Measurements from ENCODE around the gene ACCSL.

Gene ACCSL

DNA sequence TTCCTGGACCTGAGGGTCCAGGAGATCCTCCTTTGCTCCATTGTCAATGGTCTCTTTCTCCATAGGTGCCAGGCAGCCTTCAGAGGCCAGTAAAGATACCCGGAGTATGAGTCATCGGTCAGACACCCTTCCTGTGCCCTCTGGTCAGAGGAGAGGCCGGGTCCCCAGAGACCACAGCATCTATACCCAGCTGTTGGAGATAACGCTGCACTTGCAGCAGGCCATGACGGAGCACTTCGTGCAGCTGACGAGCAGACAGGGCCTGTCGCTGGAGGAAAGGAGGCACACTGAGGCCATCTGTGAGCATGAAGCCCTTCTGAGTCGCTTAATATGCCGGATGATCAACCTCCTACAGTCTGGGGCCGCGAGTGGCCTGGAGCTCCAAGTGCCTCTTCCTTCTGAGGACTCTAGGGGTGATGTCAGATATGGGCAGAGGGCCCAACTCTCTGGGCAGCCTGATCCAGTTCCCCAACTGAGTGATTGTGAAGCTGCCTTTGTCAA, at the start of gene ACCSL:
Gene ACCSL, plus strand, starts transcription at position 51 of the 501 bp plus-strand sequence. Its CDS starts 56 bp downstream, at position 107.
- no peak for DNase-seq

DNA sequence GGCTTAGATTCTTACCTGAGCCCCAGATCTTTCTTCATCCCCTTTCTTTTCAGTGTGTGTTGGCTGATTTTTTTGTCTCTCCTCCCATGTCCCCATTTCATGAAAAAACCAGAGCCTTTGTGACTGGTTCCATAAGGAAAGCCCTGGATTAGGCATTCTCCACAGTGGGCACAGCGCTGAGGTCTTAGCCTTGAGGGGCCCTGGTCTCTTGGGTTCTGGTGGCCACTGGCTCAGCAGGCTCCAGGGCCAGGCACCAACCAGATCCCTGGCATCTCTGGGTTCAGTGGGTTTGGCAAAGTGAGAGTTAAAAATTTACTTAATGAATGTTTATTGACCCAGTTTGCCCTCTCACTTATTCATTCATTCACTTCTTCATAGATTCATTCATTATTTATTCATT, 49.5 kb upstream of the ACCSL start:
- no peak for DNase-seq

DNA sequence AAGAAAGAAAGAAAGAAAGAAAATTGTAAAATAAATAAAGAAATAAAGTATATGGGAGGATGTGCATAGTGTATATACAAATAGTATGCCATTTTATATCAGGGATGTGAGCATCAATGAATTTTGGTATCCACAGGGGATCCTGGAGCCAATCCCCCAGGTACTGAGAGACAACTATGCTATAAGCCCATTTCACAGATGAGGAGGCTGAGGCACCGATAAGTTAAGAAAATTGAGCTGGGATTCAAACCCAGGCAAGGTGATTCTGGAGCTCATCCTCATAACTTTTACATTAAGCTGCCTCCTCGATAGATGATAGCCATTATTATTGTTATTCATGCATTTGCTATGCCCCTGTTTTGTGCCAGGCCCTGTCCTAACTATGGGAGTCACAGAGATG, 47.0 kb upstream of the ACCSL start:
- DNase-seq: no peak

DNA sequence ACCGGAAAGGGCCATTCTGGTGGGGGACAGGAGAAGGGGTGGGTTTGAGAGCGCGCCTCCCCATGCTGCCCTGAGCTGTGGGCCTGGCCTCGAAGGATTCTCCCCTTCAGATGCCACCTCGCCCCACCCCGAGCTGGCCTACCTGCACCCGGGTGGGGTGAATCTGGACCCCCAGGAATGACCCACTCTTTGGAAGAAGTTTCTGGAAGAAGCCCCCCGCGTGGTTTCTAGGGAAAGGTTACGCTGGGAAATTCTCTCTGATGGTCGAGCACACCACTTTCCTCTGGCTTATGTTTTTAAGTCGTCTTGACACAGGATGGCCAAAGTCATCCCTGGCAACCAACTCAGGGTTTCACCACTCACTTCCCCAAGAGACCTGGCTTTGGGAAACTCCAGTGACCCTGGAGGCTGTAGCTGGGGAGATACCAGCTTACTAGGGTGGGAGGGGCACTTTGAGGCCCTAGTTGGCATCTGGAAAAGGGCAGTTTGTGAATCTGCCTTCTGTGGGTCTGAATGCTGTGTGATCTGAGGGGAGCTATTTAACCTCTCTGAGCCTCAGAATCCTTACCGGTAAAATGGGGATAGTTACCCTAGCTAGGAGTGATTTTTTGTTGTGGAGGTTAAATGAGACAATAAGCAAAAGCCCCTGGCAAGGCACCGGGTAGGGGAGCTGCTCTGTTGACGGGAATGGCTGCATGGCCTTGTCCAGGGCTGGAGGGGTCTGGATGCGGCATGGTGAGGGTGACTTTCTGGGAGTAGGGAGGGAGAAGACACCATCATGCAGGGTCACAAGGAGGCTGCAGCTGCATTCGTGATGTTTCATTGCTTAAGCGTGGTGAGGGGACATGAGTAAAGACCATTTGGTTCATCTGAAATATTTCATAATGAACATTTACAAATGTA, 45.3 kb upstream of the ACCSL start:
- no peak for DNase-seq

DNA sequence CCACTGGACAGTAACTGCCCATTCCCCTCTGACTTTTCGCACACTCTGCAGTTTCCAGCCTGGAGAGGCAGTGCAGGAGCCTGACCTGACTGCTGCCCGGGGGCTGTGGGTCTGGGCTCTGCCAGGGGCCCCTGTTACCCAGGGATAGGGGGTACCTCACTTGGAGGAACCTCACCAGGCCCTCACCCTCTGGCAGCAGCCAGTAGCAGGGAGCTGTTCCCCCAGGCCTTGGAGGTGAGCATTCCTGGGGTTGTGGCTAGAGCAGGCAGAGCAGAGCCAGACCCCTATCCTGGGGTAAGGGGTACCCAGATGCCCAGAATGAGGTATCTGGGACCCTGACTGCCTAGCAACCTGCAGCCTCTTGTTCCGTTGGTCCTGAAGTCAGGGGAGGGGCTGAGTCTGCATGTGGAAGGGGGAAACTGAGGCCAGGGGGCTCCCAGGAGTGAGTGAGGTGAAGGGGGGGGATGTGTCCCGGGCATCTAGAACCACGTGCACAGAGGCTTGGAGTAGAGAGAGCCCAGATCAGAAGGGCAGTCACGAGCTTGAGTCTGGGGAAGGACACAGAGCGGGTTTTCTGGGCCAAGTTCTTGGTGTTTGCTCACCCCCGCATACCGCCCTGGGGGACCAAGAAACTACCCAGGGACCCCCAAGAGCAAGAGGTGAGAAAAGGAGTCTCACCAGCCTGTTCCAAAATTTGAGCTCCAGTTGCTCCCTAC, 43.9 kb upstream of the ACCSL start:
- no peak for DNase-seq

DNA sequence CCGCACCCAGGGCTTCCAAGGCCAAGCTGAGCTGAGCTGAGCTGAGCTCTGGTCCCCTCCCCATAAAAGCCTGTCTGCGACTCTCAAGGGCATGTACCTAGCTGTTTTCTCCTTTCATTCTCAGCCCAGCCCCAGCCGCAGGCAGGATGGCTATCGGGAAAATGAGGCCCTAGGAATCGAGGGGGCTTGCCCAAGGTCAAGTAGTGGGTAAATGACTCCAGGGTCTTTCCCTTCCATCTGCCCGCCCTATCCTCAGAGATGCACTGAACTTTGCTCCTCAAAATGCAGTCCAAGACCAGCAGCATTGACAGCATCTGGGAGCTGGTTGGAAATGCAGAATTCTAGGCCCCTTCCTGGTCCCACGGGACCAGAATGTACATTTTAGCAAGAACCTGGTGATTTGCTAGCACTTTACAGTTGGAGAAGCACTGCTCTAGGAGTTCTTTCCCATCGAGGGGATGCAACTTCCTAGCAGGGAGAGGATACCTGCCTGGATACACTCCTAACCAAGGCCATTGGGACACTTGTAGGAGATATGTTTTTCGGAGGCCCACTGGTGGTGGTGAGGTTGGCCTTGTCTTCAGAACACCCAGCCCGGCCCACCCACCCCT, 43.2 kb upstream of the ACCSL start:
- no peak for DNase-seq

DNA sequence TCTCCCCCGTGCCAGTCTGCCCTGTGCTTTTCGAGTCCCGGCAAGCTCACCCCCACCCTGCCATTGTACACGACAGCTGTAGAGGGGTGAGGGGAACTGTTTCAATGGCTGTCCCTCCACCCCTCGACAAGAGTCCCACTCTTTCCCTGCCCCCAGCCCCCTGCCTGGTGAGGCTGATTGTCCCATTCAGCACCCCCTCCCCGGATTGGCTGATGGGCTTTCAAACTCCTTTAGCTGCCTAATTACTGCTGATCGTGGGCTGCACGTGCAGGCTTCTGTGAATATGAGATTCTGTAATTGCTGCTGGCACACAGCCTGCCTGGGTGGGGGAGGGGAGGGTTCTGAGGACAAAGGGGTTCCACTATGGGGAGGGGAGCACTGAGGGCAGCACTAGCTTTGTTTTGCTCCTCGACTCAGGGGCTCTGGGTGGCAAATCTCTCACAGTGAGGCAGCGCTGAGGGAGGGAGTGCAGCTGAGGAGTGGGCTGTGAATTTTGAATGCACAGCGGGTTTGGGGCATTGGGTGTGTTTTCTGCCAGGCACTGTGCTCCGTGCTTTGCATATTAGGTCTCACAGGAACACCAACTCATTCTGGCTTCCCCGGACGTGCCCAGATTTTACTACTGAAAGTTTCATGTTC, 42.6 kb upstream of the ACCSL start:
- DNase-seq: no peak

DNA sequence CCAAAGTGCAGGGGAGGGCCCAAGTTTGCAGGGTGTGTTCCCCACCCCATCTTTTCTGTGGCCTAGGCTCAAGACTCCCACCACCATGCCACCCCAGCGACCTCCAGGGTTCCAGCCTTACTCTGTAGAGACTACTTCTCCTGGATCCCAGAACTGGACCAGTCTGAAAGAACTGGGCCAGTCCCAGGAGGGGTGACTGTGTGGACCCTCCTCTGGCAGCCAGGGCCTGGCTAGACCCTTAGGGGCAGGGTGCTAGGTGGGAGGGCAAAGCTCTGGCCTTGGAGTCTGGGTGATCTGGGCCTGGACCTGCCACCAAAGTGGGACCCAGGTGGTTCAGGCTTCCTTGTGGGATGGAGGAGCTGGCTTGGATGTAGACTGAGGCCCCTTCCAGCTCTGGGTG, 41.8 kb upstream of the ACCSL start:
- no peak for DNase-seq

DNA sequence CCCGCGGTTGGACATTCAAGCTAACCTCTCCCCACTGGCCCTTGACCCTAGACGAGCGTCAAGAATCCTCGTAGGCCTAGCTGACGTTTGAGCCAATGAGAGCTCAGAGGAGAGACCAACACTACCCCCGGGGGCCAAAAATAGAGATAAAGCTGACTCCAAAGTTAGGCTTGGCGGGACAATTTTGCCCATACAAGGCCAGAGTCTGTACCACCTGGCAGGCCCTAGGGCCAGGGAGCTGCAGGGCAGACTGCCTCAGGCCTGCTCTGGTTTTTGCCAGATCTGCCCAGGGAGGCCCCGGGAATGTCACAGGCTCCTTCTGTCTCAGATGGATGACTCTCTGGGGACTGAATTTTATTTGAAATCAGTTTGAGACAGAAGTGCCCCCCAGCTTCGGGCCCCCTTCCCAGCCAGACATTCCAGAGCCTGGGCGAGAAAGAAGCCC, 40.8 kb upstream of the ACCSL start:
- DNase-seq: no peak

DNA sequence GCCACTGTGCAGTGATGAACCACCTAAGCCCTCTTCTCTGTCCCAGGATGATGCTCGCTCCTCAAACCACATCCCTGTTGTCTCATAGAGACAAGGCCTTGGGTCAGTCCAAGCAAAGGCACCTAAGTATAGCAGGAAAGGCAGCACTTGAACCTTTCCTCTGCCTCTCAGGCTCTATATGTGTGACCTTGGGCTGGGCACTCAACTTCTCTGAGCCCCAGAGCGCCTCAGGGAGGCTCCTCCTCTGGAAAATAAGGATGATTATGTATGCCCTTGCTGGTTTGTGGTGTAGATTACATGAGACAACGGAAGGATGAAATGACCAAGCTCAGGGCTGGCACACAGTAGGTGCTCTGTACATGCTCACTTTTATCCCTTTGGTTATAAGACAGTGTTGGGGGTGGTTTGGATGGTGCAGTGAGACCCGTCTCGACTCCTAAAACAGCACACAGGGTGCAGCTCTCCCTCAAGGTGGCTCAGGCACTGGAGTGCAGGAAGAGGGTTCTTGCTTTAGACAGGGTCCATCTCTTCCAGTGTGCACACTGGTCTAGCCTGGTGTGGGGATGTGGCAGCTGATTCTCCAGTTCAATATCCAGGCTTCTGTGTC, 40.2 kb upstream of the ACCSL start:
- no peak for DNase-seq

DNA sequence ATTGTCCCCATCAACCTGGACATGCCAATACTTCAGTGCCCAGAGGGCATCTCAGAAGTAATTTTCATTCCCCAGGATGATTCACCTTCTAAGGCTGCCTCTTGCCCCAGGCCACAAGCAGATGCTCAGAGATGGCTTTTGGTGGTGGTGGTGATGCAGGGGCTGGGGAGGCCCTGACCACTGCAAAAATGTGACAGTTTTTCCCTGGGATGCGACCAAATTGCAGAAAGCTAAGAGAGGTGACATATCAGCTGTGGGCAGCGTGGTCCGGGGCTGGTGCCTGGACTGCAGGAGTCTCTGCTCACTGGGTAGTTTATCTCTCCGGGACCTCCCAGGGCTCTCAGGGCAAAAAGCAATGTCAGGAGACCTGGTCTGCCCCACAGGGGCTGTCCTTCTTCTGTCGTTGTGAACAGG, 39.7 kb upstream of the ACCSL start:
- no peak for DNase-seq

DNA sequence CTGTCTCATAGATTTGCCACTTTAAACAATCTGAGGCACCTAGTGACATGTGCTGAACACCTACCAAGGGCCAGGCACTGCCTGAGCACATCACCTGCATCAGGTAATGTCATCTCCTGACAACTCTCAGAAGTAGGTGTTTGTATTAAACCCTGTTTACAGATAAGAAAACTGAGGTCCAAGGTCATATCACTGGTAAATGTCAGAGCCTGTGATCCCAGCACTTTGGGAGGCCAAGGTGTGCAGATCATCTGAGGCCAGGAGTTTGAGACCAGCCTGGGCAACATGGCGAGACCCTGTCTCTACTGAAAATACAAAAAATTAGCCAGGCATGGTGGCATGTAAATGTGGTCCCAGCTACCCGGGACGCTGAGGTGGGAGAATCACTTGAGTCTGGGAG, 39.1 kb upstream of the ACCSL start:
- DNase-seq: no peak

DNA sequence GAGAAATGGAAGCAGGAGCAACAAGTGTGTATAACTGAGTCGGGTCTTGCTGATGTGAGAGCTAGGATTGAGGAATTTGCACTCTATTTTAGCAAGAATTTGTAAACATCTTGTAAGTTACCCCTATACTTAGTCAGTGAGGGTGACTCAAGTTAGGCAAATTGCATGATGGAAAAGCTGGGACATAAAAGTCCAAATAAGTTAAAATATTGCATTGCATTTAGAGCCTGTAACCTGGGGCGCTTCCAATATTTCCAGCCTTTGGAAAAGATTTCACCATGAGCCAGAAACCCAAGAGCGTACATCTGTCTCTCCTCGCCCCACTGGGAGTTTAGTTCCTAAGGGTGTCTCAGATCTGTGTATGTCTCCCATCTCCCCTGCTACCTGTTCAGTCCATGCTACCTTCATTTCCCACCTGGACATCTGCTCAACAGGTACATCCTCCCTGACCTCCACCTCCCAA, 37.0 kb upstream of the ACCSL start:
- DNase-seq: no peak

DNA sequence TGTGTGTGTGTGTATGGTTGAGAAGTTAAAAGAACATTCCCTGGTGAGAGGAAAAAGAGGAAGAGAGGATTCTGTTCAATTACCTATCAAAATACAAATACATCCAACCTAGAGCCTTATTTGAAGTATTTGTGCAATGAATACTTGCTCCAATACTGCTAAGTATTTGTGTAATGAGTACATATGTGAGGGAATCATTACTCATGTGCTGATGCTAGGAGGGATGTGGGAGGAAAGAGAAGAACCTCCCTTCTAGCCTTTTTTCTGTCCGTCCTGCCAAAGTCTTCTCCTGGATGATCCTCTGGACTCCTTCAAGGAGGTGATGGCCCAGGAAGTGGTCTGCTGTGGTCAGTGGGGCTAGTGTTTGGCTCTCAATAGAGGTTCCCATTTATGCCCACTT, 36.0 kb upstream of the ACCSL start:
- no peak for DNase-seq

DNA sequence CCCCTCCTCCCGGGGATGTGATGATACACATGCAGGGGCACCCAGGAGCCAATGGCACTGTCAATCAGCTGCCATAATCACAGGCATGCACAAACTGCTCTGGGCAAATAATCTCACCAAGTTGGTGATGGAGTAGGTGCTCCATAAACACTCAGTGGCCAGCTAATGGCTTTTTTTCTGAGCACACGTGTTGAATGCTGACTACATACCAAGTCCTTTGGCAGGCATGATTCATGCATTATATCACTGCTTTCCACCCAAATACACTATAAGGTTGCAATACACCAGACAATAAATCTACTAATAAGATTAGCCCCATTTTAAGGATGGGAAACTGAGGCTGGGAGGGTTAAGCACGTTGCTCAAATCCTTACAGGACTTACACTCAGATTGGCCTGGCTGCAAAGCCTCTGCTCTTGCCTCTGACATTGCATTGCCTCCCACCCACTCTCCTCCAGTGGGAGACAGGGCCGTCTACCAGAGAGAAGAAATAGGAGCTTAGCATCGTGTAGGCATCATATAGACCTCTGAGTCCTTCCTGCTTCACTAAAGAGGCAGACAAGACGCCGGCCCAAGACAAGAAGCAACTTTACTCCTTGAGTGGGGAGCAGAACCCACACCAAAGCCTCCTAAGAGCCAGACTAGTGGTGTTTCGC, 32.7 kb upstream of the ACCSL start:
- DNase-seq: no peak

DNA sequence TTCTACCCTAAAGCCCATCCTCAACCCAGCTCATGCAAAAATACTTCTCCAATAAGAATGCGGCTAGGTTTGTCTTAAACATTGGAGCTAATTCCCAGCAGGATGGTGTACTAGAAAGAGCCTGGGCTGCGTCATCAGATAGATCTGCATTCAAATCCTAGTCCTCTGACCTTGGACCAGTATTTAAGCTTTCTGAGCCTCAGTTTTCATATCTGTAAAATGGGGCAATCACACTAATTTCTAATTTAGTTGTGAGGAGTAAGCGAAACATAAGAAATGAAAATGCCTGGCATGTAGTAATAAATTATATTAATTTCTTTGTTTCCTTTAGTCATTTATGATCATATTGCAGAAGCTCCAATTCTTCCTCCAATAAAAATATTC, 32.2 kb upstream of the ACCSL start:
- no peak for DNase-seq

DNA sequence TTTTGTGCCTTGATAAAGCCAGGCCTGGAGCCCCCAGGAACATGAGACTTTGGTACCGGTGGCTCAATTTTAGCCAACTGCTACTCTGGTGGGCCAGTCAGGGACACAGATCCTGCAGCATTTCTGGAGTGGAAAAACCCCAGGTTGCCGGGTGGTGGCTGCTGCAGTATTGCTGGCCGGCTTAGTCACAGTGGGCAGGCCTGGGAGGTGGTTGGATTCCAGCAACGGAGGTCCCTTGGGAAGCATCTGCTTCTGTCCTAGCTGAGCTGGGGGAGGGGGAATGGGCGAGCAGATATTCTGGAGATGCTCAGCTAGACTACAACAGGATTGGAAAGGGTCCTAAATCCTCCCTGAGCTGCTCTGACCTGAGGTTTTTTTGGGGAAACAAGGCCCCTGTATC, 31.6 kb upstream of the ACCSL start:
- no peak for DNase-seq

DNA sequence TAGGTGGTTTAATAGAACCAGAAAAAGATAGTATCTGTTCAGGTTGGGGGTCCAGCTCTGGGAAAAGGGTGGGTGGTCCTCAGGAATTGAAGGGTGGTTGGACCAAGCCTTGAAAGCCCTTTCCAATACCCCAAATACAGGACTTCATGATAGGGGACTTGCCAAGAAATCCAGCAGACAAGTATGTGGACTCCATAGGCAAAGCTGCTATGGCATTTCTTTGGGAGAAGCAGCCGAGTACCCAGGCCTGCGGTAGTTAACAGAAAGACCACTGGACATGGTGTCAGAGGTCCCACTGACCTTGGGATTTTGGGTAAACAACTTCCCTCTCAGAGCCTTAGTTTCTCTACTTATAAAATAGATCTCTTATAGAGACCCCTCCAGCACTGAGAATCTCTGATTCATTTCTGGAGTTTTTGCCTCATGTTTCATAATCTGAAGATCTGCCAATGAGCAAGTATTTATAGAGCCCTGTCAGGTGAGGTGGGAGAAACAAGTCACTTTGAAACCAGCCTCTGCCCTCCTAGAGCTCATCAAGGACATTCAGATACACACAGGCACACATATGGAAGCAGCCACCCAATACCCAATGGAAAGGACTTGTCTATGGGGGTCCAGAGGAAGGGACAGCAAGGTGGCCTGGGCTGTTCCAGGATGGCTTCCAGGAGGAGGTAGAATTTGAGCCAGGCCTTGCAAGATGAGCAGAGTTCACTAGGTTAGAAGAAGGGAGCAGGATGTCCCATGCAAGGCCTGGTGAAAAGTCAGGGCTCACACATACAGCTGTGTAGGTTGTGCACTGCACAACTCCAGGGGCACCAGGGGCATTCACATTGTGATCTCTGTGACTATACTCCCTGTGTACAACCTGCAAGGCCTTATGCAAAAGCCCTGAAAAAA, 31.0 kb upstream of the ACCSL start:
- no peak for DNase-seq

DNA sequence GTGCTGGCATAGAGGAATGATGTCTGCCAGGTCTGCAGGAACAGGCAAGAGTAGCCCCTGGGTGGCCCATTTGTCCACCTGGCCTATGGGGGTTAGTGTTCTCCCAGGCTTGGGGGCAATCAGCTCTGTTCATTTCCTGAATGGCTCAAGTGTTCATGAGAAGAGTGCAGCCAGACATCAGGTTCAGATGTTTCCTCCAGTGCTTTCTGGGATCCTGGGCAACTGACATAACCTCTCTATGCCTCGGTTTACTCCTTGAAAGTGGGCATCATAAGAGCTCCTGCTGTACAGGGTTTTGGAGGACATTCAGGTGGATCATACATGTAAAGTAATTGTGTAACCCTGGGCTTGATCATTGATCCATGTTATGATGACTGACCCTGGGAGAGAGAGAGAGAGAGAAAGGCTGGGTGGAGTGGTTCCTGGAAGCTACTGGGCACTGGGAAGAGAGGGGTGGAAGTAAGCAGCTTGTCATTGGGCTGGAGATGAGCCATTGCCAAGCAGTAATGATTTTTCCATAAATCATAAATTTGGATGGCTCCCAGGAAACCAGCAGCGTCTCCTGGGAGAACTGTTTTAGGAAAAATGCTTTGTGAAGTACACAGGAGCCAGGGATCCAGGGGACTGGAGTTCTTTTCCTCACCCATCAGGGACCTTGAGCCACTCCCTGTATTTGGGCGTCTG, 30.2 kb upstream of the ACCSL start:
- DNase-seq: no peak

DNA sequence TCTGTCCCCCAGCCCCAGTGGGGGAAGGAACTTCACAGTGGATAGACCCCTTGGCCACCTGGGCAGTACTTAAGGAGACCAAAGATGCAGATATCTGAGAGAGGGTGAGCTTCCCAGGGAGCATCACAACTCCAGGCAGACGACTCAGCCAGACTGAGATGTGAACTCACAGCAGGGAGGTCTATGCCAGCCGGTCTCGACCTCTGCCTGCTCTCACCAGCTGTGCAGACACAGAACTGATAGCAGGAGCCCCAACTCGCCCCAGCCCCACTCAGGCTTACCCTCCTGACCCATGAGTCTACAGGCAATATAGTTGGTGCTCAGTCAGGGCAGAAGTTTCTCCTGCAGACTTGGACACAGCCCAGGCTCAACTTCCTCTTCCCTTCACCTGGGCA, 29.7 kb upstream of the ACCSL start:
- no peak for DNase-seq

All from stimulated activated CD4-positive, alpha-beta T cell treated with anti-CD3 and anti-CD28 coated beads, Interleukin-2, amount 100 ng/mL, for 48 hours (primary cell).